HT1080 (cell line): ENCODE data around the gene POLD2. TPM values are rescaled to one million over a fixed set of nuclear protein-coding genes. Genes with fewer than 3 reads are reported as not detected.
A peak's percentile ranks its signal among the peaks of the same experiment; 100 is the strongest.
"Not testable (repeated sequence)": the region's sequence is repeated elsewhere in the genome, so short reads cannot be mapped to it uniquely, and the experiment has no call there.

ENCODE experiments used
- DNase-seq: peaks from one replicate; pipeline ENCODE4 v3.0.0-alpha.2; 2015; ENCODE audit warnings: low read depth
- total RNA-seq: library from RNA; depleted of rRNA; stranded (reverse); fragments of >200 nt; shearing (Covaris generic); gene quantifications from 2 replicates; pipeline ENCODE4 v1.2.3, GENCODE V29; 2014

The POLD2 gene
- total RNA-seq, 1 experiment from 2014 or later: 192 TPM

- DNase-seq: no peak
Measured at GRCh38 chr7:44139311-44140010, 16.1 kb upstream of the POLD2 start.

- DNase-seq: no peak
Measured at GRCh38 chr7:44138698-44139097, 15.3 kb upstream of the POLD2 start.

- DNase-seq: no peak
Measured at GRCh38 chr7:44136731-44137130, 13.4 kb upstream of the POLD2 start.

GRCh38 chr7:44134943-44135628, 11.7 kb upstream of the POLD2 start:
- DNase-seq: peak; percentile 40

- no peak for DNase-seq
Measured at GRCh38 chr7:44133295-44133694, 9.9 kb upstream of the POLD2 start.

GRCh38 chr7:44132039-44132438, 8.7 kb upstream of the POLD2 start:
- no peak for DNase-seq

GRCh38 chr7:44131173-44132029, 8.1 kb upstream of the POLD2 start:
- peak; percentile 29 for DNase-seq

- DNase-seq: no peak
Measured at GRCh38 chr7:44128721-44129582, 5.6 kb upstream of the POLD2 start.

GRCh38 chr7:44127161-44127560, 3.8 kb upstream of the POLD2 start:
- DNase-seq: no peak

- DNase-seq: not testable (repeated sequence)
Measured at GRCh38 chr7:44126574-44126973, 3.2 kb upstream of the POLD2 start.

- DNase-seq: no peak
Measured at GRCh38 chr7:44124822-44125202, 1.5 kb upstream of the POLD2 start.

- no peak for DNase-seq
Measured at GRCh38 chr7:44122529-44122928, 819 bp downstream of the POLD2 start.

- no peak for DNase-seq
Measured at GRCh38 chr7:44121761-44122420, 1.5 kb downstream of the POLD2 start.

GRCh38 chr7:44120395-44120794, 3.0 kb downstream of the POLD2 start:
- DNase-seq: no peak

- no peak for DNase-seq
Measured at GRCh38 chr7:44119829-44120380, 3.4 kb downstream of the POLD2 start.

GRCh38 chr7:44117801-44118429, 5.4 kb downstream of the POLD2 start:
- no peak for DNase-seq

GRCh38 chr7:44116789-44117666, 6.3 kb downstream of the POLD2 start:
- DNase-seq: no peak

GRCh38 chr7:44116087-44116788, 7.1 kb downstream of the POLD2 start:
- DNase-seq: no peak
